Stimulated activated naive CD8-positive, alpha-beta T cell treated with anti-CD3 and anti-CD28 coated beads, Interleukin-15, Interleukin-2, amounts not matched to agents 100 ng/mL and 50 ng/mL, for 24 hours (primary cell): ENCODE data around the gene ARL5B.

ENCODE experiments used
- H3K27ac Mint-ChIP-seq: one replicate; pipeline ENCODE4 v1.8.0; 2021; ENCODE audit warnings: mild to moderate bottlenecking, mixed read lengths
- H3K27me3 Mint-ChIP-seq: one replicate; pipeline ENCODE4 v1.8.0; 2021; ENCODE audit warnings: mixed read lengths
- H3K36me3 Mint-ChIP-seq: one replicate; pipeline ENCODE4 v1.8.0; 2021; ENCODE audit warnings: low read depth, mixed read lengths
- H3K4me1 Mint-ChIP-seq: one replicate; pipeline ENCODE4 v1.8.0; 2021; ENCODE audit warnings: low read depth, mixed read lengths
- H3K4me3 Mint-ChIP-seq: one replicate; pipeline ENCODE4 v1.8.0; 2021; ENCODE audit warnings: mild to moderate bottlenecking, mixed read lengths
- H3K9me3 Mint-ChIP-seq: one replicate; pipeline ENCODE4 v1.8.0; 2021; ENCODE audit warnings: mixed read lengths

The ARL5B gene

DNA sequence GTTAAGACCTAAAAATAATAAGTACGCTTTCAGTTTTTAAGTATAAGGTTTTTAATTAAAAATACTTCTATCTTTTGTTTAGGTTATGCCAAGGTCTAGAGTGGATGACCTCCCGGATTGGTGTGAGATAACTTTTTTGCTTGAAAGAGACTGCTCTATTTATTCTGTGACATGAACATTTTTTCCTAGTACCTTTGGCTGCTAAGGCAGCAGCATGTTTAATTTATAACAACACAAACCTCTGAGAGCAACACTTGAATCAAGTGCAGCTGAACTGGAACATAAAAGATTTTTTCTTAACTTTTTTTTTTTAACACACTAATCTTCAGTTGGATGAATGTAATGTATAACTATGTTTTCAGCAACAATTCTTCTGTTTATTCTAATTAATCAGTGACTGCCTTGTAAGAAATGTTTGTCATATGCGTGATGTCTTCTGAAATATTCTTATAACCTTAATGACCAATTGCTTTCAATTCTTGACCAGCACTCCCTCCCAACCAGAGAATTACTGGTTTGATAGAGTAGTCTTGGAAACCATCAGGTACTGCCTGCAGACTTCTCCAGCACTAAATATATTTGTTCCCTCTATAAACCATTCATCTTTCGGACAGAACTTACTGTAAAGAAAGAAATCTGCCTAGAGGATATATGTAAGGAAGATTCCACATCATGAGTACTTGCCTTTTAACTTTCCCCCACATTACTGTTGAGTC, 16.0 kb downstream of the ARL5B start:
- Mint-ChIP-seq H3K4me3 (no peak overlapping the region), H3K36me3 (peaks cover 55% of the 10 kb centered on the region), H3K4me1 (no peaks in the 10 kb centered on the region), H3K27ac (no peak overlapping the region), H3K9me3 (no peaks in the 10 kb centered on the region), H3K27me3 (no peaks in the 10 kb centered on the region)

DNA sequence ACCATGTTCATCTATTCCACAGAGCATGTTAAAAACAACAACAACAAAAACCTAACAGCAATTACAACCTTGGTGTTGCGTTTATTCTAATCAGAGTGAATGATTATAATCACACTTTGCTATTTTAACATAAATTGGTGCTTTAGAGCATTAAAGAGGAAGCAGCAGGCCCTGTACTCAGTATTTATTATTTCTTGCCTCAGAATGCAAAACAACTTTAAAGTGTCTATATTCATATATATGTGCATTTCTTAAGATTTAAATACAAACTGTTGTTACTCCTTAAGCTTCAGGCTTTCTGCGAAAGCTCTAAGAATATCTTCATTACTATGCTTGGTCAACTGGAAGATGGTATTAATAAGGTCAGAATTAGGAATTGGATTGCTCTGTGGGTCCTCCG, 21.5 kb downstream of the ARL5B start:
- Mint-ChIP-seq H3K4me1 (peaks cover 14% of the 10 kb centered on the region), H3K27me3 (no peaks in the 10 kb centered on the region)

DNA sequence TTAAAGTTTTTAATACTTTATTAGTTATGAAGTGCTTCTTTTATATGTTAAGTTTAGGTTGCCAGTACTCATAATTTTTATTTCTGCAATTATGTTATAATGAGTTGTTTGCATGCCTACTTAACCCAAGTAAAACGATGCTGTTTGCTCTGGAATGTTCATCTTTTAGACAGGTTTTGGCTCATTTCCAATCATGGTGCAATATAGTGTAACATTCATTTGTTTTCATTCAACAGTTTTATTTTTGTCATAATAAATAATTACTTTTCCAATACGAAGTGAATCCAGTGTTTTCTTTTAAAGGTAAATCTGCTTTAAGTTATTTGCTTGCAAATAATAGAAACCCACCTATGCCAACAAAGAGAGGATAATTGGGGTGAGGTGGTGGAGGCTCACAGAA, 22.1 kb downstream of the ARL5B start:
- H3K4me3 Mint-ChIP-seq: no peak overlapping the region
- H3K36me3 Mint-ChIP-seq: peaks cover 20% of the 10 kb centered on the region
- no peaks in the 10 kb centered on the region for H3K27me3 Mint-ChIP-seq
- no peaks in the 10 kb centered on the region for H3K9me3 Mint-ChIP-seq
- H3K27ac Mint-ChIP-seq: no peak overlapping the region
- peaks cover 14% of the 10 kb centered on the region for H3K4me1 Mint-ChIP-seq

More for the DNA sequence above, 21.5 kb downstream of the ARL5B start:
- H3K27ac Mint-ChIP-seq: no peak overlapping the region
- peaks cover 24% of the 10 kb centered on the region for H3K36me3 Mint-ChIP-seq
- H3K4me3 Mint-ChIP-seq: no peak overlapping the region
- no peaks in the 10 kb centered on the region for H3K9me3 Mint-ChIP-seq

DNA sequence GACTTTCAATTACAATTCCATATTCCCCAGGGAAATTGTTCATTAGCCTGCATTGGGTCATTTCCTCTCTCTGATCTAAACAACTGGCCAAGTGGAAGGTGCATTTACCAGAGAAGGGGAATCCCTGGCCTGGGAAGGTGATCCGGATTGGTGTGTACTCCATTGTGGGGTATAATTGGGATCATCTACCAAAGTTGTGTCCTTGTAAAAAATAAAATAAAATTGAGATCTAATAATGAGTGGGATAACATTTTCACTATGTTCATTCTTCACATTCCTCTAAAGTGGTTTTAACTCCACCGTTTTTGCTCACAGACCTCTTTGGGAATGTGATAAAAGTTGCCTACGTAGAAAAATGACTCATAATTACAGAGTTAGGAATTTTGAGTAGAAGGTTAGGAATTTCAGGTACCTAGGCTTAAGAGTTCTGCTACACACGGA, 22.8 kb downstream of the ARL5B start:
- Mint-ChIP-seq H3K36me3 (peaks cover 16% of the 10 kb centered on the region), H3K4me1 (peaks cover 14% of the 10 kb centered on the region), H3K4me3 (no peak overlapping the region), H3K9me3 (no peaks in the 10 kb centered on the region), H3K27ac (no peak overlapping the region), H3K27me3 (no peaks in the 10 kb centered on the region)

DNA sequence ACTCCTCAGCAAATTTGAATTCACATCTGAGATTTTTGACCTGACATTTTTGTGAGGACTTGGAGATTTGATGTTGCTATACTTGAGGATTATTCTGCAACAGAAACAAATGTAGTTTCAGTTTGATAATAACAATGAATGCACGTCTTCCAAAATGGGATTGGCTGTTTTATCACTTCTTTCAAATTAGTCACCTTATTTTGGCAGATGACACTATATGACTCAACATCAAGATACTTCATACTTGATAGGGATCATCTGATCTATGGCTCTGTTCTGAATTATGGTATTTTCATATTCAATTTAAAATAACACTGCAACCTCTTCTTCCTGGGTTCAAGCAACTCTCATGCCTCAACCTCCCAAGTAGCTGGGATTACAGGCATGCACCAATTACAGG, 24.2 kb downstream of the ARL5B start:
- Mint-ChIP-seq H3K4me1 (peaks cover 14% of the 10 kb centered on the region), H3K4me3 (no peak overlapping the region), H3K9me3 (no peaks in the 10 kb centered on the region), H3K36me3 (peaks cover 16% of the 10 kb centered on the region), H3K27me3 (no peaks in the 10 kb centered on the region), H3K27ac (no peak overlapping the region)

DNA sequence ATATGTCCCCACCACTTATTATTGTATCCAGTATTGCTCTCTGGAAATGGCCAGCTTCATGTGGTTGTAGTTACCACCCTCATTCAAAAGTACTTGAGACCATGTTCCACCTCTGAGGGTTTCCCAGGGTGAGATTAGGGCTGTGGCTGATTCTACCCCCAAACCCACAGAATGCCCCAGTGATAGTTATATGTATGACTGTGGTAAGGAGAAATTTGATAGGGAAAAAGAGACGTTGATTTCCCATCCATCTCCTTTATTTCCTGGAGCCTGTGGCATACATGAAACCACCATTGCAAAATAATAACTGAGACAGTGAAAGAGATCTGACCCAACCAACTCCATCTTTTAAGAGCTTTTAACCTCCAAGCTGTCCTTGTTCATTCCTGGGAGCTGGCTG, 25.2 kb downstream of the ARL5B start:
- Mint-ChIP-seq H3K4me1 (peaks cover 14% of the 10 kb centered on the region), H3K27ac (no peak overlapping the region), H3K36me3 (peaks cover 16% of the 10 kb centered on the region), H3K27me3 (peaks cover 4% of the 10 kb centered on the region), H3K4me3 (no peak overlapping the region), H3K9me3 (no peaks in the 10 kb centered on the region)

DNA sequence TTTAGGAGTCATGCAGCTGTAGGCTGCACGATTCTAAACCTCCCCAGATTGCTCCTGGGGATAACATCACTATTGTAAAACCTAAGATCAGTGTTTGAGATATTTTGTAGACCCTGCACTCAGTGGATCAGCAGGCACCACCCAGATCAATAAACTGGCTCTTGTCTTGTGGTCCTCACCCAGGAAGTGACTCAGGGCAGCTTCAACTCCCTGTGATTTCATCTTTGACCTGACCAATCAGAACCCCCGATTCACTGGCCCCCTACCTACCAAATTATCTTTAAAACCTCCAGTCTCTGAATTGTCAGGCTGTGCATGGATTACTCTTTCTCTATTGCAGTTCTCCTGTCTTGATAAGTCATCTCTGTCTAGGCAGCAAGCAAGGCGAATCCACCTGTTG, 25.7 kb downstream of the ARL5B start:
- Mint-ChIP-seq H3K27me3 (peaks cover 4% of the 10 kb centered on the region), H3K4me1 (peaks cover 14% of the 10 kb centered on the region), H3K9me3 (no peaks in the 10 kb centered on the region), H3K36me3 (peaks cover 16% of the 10 kb centered on the region), H3K4me3 (no peak overlapping the region), H3K27ac (no peak overlapping the region)

DNA sequence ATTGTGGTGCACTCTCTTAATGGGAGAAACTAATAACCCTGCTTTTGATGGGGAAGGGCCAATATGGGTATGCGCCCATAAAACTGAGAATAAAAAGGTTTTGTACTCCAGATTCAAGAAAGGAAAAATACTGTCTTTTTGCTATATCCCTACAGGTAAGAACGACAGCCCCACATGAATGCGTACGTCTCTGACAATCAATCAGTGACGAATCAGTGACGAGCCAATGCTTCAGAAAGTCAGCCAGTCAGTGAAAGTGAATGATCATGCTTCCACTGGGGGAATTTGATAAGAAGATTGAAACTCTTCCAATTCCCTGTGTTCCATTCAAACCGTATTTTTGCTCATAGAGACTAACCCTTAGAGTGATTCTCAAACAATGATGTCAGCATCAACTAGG, 26.3 kb downstream of the ARL5B start:
- Mint-ChIP-seq H3K4me3 (no peak overlapping the region), H3K36me3 (peaks cover 16% of the 10 kb centered on the region), H3K9me3 (no peaks in the 10 kb centered on the region), H3K27me3 (peaks cover 6% of the 10 kb centered on the region), H3K27ac (no peak overlapping the region), H3K4me1 (peaks cover 14% of the 10 kb centered on the region)

DNA sequence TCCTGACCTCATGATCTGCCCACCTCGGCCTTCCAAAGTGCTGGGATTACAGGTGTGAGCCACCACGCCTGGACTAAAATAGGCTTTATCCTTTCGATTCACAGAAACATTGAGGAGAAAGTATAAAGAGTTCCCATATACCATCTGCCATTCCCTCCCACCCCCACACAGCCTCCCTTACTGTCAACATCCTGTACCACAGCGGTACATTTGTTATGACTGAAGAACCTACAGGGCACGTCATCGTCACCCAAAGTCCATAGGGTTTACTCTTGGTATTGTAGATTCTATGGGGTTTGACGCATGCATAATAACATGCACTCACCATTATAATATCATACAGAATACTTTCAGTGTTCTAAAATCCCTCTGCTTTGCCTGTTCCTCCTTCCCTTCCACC, 28.0 kb downstream of the ARL5B start:
- Mint-ChIP-seq H3K36me3 (peaks cover 11% of the 10 kb centered on the region), H3K4me1 (peaks cover 12% of the 10 kb centered on the region), H3K9me3 (no peaks in the 10 kb centered on the region), H3K27ac (no peak overlapping the region), H3K27me3 (peaks cover 8% of the 10 kb centered on the region), H3K4me3 (no peak overlapping the region)

DNA sequence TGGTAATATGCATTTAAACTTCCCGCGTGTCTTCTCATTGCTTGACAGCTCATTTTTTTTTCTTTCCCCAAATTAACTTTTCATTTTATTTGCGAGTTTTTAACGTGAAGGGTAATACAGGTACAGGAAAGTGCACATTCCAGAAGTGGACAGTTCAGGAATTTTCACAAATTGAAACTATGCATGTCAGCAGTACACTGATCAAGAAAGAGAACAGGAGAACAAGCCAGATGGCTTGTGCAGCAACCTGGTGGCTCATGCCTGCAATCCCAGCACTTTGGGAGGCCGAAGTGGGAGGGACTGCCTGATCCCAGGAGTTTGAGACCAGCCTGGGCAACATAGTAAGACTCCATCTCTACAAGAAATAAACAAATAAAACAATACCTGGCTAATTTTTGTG, 28.5 kb downstream of the ARL5B start:
- H3K4me3 Mint-ChIP-seq: no peak overlapping the region
- H3K9me3 Mint-ChIP-seq: no peaks in the 10 kb centered on the region
- H3K27me3 Mint-ChIP-seq: peaks cover 8% of the 10 kb centered on the region
- no peak overlapping the region for H3K27ac Mint-ChIP-seq
- H3K36me3 Mint-ChIP-seq: peaks cover 8% of the 10 kb centered on the region
- peaks cover 11% of the 10 kb centered on the region for H3K4me1 Mint-ChIP-seq

DNA sequence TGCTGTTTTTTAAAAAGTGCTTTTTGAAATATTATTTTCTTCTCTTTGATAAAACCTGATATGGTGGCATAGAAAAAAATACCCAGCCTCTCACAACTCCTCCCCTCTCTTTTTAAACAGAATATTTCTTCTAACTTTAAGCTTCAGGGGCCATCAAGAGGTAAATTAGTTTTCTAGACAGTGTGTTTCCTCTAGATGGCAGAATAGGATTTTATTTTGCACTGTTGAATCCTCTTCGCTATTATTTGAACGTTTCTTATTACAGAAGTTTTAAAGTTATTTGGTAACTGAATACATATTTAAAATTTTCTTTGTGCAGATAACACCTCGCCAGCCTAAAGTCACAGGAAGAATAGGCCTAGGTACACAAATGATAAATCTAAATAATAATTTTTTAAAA, 30.3 kb downstream of the ARL5B start:
- H3K27me3 Mint-ChIP-seq: peaks cover 8% of the 10 kb centered on the region
- H3K9me3 Mint-ChIP-seq: no peaks in the 10 kb centered on the region

DNA sequence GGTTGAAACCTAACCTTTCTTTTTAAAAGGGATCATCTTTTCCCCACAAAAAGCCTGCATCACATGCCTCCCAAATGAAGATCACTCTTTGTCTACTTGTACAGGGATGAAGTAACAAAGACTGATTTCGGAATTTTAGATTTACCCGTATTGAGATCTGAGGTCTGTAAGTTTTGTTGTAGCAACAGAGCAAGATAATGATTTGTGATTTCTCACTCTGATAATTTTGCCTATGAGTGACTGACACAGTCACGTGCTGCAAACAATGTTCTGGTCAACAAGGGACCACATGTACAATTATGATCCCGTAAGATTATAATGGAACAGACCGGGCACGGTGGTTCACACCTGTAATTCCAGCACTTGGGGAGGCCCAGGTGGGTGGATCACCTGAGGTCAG, 31.3 kb downstream of the ARL5B start:
- Mint-ChIP-seq H3K36me3 (no peaks in the 10 kb centered on the region), H3K9me3 (no peaks in the 10 kb centered on the region), H3K27me3 (peaks cover 8% of the 10 kb centered on the region), H3K27ac (no peak overlapping the region), H3K4me1 (peaks cover under 1% of the 10 kb centered on the region), H3K4me3 (no peak overlapping the region)

More for the DNA sequence above, 30.3 kb downstream of the ARL5B start:
- Mint-ChIP-seq H3K36me3 (no peaks in the 10 kb centered on the region), H3K4me1 (peaks cover 10% of the 10 kb centered on the region), H3K27ac (no peak overlapping the region), H3K4me3 (no peak overlapping the region)

DNA sequence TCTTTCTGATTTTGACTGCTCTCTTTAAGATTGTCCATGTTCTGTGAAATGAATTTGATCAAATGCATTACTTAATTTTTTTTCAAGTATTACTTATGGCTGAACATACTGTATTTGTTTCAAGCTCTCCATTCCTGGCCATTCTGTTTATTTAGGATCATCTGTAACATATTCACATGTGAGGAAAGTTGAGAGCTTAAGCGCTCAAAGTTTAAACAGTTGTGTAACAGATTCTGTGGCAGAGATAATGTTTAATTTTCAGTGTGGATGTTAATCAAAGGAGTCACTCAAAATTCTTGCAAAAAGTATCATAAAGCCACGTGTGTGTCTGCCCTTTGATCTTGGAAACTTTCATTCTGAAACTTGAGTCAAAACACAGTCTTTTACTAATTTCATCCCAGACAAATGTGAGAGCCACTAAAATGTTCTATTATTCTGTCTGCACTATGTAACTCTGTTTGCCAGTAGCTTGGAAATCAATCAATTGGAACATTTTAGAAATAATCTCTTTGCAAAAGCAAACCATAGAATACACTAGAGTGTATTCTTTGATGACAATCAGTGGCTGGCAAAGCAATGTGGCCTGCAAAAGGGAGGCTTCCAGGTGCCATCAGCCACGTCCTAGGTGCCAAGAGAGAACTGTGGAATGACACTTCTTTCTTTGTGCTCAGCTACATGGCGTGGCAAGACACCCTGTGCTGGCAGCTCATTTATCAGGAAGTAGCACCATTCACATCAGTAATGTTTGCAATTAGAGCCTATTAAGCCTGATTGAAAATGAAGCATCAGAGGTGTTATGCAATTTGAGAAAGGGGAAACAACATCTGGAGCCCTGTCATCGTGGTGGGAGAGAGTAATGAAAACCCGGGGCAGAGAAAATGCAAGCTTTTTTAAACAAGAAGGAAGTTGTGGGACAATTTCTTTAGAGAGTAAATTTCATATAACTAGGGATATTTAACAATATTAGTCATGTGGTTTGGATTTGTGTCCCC, 40.9 kb downstream of the ARL5B start:
- Mint-ChIP-seq H3K27ac (no peak overlapping the region), H3K36me3 (no peaks in the 10 kb centered on the region), H3K27me3 (peaks cover 3% of the 10 kb centered on the region), H3K4me1 (peaks cover 4% of the 10 kb centered on the region), H3K9me3 (no peaks in the 10 kb centered on the region), H3K4me3 (no peak overlapping the region)

DNA sequence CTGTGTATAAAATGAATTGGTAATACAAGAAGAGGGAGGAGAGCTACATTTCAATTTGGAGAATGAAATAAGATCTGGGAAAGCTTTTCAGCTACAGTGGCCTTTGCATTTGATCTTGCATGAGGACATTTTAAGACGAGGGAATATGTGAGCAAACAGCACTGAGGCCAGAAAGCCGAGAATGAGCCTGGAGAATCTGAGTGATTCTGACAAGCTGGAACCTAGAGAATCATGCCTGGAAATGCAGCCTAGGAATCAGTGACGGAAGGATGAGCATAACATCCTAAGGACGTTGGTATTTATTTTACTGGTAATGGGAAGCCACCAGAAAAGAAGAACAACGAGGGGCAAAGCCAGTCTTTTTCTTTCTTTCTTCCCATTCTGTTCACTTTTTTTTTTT, 44.3 kb downstream of the ARL5B start:
- peaks cover 4% of the 10 kb centered on the region for H3K4me1 Mint-ChIP-seq
- H3K4me3 Mint-ChIP-seq: no peak overlapping the region
- H3K9me3 Mint-ChIP-seq: no peaks in the 10 kb centered on the region
- H3K27ac Mint-ChIP-seq: no peak overlapping the region
- no peaks in the 10 kb centered on the region for H3K36me3 Mint-ChIP-seq
- H3K27me3 Mint-ChIP-seq: no peaks in the 10 kb centered on the region

DNA sequence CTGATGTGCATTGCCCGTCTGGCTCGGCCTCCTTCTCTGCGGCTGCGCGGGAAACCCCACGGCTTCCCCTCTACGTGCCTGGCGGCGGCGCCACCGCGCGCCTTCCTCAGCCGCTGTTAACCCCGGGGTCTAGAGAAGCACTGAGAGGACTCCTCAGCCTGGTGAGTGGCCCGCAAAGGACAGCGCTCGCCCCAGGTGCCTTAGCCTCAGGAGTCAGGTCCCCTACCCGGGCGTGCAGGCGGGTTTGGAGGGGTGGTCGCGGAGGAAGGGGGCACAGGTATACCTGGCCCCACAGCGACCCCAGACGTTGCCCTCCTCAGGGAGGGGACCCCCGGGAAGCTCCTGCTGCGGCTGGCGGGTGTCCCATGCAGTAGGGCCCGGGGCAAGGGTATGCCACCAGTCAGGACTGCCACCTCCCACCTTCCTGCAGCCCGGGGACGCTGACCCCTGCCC, 51.0 kb downstream of the ARL5B start:
- Mint-ChIP-seq H3K27ac (no peak overlapping the region), H3K9me3 (no peaks in the 10 kb centered on the region), H3K27me3 (no peaks in the 10 kb centered on the region), H3K4me3 (no peak overlapping the region), H3K36me3 (no peaks in the 10 kb centered on the region), H3K4me1 (no peaks in the 10 kb centered on the region)
